Left ventricle myocardium superior (tissue), 1 donor: ENCODE results near the gene HRH1. TPM values are rescaled to one million over a fixed set of nuclear protein-coding genes. Genes with fewer than 3 reads are reported as not detected.
"Not testable (repeated sequence)": the region's sequence is repeated elsewhere in the genome, so short reads cannot be mapped to it uniquely, and the experiment has no call there.

Experiments
- ATAC-seq: fragments of 200-7000 bp; cut with Tn5 transposase; one replicate; pipeline ENCODE4 v1.9.1; 2020; ENCODE audit warnings: mild to moderate bottlenecking, moderate library complexity
- DNase-seq: peaks from one replicate; pipeline ENCODE4 v3.0.0-alpha.2; 2020
- intact Hi-C: fragments of 100-400 bp; cut with micrococcal nuclease; formaldehyde crosslinking; loops from one replicate; pipeline ENCODE4 v1.11.0; 2022
- long read RNA-seq: library from polyadenylated mRNA; unstranded; transcript quantifications from one replicate; pipeline ENCODE4 v2.0.0, GENCODE V29; 2021
- total RNA-seq: library from RNA; stranded (reverse); fragmentation: NEBNext Ultra II Directional; extraction: Animal tissue kit (Norgen Biotek cat#: 25700); gene quantifications from one replicate; pipeline ENCODE4 v1.2.1, GENCODE V29; 2021
- donor health status: DM: no; HTN: yes; CAD: no; lungs with severe emphysema.

Gene HRH1, protein sequence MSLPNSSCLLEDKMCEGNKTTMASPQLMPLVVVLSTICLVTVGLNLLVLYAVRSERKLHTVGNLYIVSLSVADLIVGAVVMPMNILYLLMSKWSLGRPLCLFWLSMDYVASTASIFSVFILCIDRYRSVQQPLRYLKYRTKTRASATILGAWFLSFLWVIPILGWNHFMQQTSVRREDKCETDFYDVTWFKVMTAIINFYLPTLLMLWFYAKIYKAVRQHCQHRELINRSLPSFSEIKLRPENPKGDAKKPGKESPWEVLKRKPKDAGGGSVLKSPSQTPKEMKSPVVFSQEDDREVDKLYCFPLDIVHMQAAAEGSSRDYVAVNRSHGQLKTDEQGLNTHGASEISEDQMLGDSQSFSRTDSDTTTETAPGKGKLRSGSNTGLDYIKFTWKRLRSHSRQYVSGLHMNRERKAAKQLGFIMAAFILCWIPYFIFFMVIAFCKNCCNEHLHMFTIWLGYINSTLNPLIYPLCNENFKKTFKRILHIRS
- total RNA-seq = 1.4 TPM
- long read RNA-seq, full-length matches to known transcripts = 1 of 3 reads
- long read RNA-seq, partial matches to known transcripts = 0 of 3 reads
- long read RNA-seq, other reads (novel, unspliced or antisense) = 2 of 3 reads

DNA sequence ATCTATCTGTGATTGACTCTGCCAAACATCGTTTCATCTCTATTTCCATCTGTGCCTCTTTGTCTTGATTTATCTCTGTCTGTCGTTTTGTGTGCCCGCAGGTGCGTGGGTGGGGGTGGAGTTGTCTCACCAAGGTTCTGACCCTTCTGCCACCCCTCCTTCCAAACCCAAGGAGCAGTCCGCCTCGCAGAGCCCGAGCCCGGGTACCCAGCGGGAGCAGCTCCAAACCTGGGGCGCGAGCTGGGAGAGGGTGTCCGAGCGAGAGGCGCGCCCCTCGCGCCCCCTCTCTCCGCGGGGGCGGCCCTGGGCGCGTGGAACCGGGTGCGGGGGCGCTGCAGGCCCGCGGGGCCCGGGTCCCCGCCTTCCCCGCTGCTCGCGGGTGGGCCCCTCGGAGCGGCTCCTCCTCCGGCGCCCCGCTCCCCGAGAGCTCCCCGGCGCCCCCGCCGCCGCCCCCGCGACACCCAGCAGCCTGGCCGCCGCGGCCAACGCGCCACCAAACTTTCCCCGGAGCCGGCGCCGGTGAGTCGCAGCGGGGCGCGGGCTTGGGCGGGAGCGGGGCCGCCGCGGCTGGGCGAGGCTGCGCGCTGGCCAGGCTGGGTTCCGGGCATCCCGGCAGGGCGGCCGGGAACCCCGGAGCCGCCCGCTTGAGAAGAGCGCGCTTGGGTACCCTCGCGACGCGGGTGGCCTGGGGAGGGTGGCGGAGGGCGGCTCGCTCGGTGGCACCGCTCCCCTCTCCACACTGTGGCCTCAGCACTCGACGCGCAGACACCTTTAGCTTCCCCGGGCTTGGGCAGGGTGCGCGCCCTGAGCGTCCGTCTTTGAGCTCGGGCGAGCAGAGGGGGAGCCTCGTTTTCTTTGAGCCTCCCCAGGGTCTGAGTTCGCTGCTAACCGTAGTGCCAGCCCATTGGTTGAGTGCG, at the start of gene HRH1:
HRH1 (plus strand) TSS at position 458 of the 917 bp plus-strand sequence. CDS start 104,545 bp downstream, outside the sequence.
- ATAC-seq (peak; percentile 56), DNase-seq (peak; percentile 60)
- intact Hi-C loops = no loop called here

DNA sequence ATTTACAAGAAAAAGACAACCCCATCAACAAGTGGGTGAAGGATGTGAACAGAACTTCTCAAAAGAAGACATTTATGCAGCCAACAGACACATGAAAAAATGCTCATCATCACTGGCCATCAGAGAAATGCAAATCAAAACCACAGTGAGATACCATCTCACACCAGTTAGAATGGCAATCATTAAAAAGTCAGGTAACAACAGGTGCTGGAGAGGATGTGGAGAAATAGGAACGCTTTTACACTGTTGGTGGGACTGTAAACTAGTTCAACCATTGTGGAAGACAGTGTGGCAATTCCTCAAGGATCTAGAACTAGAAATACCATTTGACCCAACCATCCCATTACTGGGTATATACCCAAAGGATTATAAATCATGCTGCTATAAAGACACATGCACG, 41.0 kb upstream of the HRH1 start:
- ATAC-seq, DNase-seq, intact Hi-C loops: not testable (repeated sequence)

DNA sequence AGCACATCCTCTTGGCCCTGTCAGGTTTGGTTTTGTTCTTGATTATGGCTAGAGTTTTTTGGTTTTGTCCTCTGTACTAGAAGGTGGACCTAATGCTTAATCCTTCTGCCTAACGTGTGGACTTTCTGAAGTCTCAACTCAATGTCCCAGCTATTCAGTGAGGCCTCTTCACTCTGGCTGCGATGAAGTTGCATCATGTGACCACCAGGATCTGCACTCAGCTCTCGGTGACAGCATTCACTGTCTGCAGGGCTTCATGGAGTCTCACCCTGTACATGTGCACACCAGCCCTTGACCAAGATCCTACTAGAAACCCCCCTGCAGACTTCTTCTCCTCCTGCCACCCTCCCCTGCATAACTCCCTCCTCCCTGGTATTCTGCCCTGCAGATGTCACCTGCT, 38.7 kb upstream of the HRH1 start:
- intact Hi-C loops = no loop called here
- ATAC-seq (no peak), DNase-seq (no peak)

DNA sequence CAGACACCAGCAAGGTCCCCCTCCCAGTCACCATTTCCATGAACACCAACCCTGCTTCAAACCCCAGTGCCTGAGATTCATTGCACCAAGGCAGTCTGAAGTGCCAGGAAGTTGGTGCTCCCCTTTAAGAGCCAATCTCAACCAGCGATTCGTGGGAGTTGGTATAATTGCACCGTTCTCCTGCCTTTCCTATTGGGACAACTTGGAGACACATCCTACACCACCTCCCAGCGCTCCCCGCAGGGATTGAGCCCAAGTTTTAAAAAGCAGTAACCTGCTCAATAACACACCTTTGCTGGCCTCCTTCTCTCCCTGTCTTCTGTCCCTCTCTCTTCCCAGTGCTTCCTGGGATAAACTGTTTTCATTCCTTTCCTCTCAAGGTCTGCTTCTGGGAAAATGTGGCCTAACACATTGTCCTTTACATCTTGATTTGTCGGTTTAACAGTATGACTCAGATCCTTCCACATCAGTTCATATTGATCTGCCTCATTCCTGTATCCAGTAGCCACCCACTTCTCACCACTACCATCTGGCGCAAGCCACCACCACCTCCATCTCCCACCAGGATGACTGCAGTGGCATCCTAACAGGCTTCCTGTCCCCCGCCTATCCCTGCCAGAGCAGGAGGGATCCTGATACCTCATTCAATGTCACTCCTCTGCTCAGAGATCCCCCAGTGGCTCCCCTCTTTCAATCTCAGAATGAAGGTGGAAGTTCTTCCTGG, 37.8 kb upstream of the HRH1 start:
- ATAC-seq (no peak), DNase-seq (no peak)
- intact Hi-C loops = no loop called here

DNA sequence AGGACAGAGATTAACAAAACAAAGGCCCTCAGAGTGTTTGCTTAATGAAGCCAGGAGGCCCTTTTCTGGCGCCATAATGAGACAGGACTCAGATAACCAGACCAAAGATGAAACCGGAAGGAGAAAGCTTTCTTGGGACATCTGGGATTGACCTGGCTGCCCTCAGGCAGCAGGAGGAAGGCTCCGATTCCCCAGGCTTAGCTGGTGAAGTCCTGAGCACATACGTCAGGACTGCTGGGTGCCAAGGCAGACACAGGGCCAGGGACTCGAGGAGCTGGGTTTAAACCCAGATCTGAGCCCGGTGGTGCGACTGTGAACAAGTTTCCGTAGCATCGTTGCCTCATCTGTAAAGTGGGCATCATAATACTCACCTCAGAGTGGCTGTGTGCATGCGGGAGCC, 36.7 kb upstream of the HRH1 start:
- DNase-seq = no peak
- intact Hi-C loops = no loop called here
- ATAC-seq = no peak

DNA sequence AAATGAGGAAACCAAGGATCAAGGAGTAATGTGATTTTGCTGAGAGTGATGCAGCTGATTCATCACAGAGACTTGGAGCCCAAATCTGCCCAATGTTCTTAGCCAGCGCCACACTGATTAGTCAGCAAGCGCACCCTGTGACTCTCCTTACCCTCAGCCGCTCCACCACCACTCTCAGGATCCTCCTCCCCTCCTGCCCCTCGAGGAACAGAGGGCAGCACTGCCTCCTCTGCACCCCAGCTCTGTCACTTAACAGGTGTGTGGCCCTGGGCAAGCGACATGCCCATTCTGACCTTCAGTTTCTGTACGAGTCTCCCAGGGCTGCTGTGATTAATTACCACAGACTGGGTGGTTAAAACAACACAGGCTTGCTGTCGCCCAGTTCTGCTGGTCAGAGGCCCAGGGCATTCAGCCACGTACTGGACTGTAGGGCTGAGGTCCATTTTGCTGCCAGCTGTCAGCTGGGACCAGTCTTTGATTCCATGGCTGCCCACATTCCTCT, 36.1 kb upstream of the HRH1 start:
- ATAC-seq (no peak), DNase-seq (no peak)
- intact Hi-C loops = no loop called here

DNA sequence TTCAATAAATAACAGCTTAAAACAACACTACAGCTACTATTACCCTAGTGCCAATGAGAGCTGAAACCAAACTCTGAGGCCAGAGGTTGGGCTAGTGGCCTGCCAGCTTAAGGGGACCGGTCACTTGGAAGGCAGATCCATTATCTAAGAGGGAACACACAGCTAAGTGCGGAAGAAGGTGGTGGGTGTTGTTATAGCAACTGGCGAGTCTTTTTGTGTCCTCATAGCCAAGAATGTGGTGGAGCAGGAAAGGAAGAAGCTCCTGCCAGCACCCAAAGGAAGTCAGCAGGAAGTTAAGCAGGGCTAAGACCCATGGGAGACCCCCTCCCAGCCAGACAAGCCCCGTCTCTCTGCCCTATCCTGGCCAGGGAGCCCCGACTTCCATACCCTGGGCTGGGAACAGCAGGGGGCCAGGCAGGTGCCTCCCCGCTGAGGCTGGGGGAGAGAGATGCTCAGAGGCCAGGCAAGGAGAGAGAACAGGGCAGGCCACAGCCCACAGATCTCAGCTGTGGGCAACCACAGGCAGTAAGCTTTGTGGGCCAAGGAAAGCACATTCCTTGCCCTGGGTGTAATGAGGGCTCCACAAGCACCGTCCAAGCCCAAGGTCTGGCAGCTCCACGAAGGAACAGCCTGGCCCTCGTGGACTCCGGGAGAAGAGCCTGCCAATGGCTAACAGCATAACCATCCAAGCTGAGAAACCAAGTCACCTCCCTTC, 34.0 kb upstream of the HRH1 start:
- DNase-seq (no peak), ATAC-seq (no peak)

DNA sequence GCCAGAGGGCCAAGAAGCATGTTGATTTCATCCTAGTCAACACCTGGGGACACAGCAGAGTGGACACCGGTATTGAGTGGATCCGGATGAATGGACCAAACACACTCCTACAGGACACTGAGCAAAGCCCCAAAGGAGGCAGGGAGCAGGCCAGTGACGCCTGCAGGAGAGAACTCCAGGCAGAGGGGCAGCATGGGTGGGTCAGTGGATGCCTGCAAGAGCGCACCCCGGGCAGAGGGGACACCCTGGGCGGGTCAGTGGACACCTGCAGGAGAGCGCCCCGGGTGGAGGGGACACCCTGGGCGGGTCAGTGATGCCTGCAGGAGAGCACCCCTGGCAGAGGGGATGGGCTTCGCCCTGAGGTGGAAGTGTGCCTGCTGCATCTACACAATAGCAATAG, 27.6 kb upstream of the HRH1 start:
- intact Hi-C loops = no loop called here
- DNase-seq = no peak
- ATAC-seq = no peak

More for the DNA sequence above, 34.0 kb upstream of the HRH1 start:
- intact Hi-C loops = no loop called here

DNA sequence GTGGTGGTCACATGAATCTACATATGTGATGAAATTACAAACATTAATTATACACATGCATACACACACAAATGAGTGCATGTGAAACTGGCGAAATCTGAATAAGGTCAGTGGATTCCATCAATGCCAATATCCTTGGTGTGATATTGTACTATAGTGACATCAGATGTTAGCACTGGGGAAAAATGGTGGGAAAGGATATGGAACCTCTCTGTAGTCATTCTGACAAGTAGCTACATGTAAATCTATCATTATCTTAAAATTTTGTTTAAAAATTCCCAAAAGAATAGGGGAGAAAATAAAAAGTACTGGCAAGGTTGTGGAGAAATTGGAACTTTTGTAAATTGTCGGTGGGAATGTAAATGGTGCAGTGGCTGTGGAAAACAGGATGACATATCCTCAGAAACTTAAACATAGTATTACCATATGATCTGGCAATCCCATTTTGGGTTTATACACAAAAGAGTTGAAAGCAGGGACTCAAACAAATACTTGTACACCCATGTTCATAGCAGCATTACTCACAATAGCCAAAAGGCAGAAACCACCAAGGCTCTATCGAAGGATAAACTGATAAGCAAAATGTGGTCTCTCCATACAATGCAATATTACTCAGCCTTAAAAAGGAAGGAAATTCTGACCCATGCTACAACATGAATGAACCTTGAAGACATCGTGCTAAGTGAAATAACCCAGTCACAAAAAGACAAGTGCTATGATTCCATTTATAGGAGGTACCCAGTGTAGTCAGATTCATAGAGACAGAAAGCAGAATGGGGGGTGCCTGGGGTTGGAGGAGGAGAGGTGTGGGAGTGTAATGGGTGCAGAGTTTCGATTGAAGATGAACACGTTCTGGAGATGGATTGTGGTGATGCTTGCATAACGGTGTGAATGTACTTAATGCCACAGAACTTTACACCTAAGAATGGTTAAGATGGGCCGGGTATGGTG, 25.3 kb upstream of the HRH1 start:
- DNase-seq (no peak), ATAC-seq (no peak)
- intact Hi-C loops = no loop called here

DNA sequence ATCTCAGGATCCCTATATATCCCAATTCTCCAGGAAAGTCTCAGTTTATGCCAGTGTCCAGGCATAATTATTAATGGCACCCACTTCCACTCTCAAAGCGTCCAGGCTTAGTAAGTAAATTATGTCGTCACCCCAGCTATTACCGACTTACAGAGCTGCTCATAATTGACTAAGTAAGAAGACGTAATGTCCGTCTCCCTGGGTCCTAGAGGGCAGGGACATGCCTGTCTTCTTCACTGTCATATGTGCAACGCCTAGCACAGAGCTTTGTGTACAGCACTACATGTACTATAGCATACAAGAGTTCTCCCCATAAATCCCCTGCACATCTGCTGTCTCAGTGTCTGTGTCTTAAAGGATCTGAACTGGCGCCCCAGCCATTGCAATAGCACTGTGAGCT, 23.9 kb upstream of the HRH1 start:
- ATAC-seq = no peak
- no peak for DNase-seq
- intact Hi-C loops = no loop called here

DNA sequence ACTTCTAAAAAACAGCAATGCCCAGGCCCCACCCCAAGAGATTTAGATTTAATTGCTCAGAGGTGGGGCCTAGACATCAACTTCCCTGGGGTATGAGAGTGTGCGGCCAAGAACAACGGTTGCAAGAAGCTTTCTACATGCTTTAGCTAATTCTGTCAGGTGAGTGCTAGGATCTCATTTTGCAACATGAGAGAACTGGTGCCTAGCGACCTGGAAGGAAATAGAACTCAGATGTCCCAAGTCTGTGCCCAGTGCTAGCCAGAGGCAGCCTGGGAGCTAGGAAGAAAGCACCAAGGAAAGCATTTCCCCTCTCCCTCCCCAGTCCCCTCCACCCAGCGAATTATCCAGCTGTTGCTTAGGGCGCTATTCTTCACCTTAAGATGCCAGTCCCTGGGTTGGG, 22.9 kb upstream of the HRH1 start:
- intact Hi-C loops = no loop called here
- no peak for DNase-seq
- ATAC-seq = no peak

DNA sequence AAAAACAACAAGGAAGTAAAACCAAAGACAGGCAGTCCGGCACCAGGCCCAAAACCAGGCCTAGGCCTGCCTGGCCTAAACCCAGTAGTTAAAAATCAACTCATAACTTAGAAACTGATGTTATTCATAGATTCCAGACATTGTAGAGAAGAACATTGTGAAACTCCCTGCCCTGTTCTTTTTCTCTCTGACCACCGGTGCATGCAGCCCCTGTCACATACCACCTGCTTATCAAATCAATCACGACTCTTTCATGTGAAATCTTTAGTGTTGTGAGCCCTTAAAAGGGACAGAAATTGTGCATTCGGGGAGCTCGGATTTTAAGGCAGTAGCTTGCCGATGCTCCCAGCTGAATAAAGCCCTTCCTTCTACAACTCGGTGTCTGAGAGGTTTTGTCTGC, 22.4 kb upstream of the HRH1 start:
- intact Hi-C loops, ATAC-seq, DNase-seq: not testable (repeated sequence)

DNA sequence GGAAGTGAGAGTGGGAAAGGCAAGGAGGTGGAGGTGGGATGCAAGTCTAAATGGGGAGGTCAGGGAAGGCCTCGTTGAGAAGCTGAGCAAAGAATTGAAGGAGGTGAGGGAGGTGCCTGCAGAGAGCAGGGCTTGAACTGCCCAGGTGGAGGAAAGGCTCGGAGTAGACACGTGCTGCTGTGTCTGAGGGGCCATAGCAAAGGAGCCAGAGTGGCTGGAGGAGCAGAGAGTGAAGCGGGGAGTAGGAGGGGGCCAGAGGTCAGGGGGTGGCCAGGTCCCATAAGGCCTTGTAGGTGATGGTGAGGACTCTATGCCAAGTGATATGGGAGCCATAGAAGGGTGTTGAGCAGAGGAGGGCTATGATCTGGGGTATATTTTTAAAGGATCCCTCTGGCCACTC, 21.4 kb upstream of the HRH1 start:
- intact Hi-C loops = no loop called here
- DNase-seq (no peak), ATAC-seq (no peak)

DNA sequence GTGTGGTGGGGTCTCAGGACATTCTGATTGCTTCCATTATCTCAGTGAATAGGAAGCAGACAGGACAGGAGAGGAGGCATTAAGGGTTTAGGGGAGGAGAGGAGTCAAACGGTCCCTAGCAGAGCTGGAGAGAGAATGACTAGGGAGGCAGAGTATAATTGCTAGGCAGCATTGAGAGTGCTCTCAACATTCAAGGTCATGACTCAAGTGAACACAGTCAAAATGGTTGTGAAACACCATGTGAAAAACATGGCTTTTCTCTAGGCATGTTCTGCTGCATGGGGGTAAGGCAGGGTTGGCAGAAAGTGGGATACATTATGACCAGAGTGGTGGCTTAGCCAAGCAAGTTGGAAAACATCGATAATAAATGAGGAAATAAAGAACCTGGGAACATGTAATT, 19.5 kb upstream of the HRH1 start:
- intact Hi-C loops = no loop called here
- no peak for ATAC-seq
- no peak for DNase-seq

DNA sequence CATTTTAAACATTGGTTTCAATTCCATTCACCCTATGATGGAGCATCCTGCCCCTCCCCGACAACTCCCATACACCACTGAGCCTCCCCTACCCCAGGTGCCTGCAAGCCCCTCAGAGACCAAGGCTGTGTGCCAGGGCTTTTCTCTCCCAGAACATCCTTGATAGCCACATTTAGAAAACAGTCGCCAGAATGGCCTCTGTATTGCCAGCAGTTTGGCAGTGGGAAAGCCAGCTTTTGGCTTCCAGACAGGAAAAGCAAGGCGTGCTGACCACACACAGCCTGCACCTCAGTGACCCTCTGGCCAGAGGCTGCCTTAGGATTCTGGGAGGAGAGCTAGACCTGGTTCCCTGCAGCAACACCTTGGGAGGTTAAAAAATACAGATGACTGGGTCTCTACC, 18.2 kb upstream of the HRH1 start:
- intact Hi-C loops = no loop called here
- ATAC-seq (no peak), DNase-seq (no peak)

DNA sequence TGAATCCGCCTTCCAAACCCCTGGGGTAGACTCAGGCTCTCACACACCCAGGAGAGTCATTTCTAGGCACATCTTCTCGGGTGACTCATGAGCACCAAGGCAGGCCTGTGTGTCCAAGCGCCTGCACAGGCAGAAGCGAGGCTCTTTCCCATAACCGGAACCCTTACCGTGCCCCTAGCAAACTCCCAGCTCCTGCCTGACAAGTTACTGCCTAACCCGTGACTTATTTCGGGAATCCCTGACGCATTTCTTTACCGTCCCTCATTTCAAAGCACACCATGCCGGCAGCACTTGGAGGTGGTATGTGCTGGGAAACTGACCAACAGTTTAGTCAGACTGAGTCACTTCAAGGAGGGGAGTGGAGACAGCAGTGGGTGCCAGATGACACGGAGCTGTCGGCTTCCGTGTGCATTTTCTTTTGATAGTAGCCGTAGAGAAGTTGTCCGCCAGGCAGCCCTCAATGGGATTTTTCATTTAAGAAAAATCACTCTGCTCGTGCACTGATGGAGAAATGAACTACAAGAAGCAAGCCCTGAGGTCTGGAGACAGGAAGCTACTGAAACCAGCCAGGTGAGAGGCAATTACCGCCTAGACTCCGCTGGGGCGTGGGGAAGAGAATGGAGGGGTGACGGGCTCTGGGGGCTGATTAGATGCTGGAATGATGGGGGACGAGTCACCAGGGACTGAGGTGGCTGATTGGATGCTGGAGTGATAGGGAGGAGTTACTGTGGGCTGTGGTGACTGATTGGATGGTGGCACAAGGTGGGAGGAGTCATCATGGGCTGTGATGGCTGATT, 17.3 kb upstream of the HRH1 start:
- intact Hi-C loops = no loop called here
- ATAC-seq (peak; percentile 81), DNase-seq (no peak)

DNA sequence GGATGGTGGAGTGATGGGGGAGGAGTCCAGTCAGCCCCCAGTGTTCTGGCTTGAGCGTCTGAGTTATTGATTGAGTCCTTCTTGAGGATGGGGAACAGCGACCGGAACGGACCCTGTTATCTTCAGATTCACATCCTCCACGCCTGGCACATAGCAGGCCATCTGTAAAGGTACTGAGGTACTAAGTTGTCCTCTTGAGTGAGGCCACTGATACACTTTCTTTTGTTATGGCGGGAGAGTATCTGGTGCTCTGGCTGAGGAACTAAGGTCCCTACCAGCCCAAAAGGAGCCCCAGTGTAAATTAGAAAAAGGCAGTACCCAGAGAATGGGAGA, 16.7 kb upstream of the HRH1 start:
- intact Hi-C loops = no loop called here
- DNase-seq (no peak), ATAC-seq (no peak)
